ENCODE measurements around the gene LCK.

DNA sequence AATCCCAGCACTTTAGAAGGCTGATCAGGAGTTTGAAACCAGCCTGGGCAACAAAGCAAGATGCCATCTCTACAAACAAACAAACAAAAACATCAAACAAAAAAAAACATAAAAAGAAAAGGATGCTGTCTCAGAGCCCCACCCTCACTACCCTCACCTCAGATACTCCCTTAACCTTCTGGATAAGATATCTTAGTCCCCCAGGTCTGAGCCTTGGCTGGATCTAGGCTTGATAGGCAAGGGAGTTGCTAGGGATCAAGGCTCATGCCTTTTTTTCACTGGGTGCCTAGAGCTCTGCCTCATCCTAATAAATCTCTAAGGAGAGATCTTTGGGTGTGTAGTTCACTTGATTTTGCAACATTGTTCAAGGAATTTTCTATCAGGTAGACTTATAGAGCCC, 48.3 kb downstream of the LCK start:
- TF ChIP-seq, protein P1, sequence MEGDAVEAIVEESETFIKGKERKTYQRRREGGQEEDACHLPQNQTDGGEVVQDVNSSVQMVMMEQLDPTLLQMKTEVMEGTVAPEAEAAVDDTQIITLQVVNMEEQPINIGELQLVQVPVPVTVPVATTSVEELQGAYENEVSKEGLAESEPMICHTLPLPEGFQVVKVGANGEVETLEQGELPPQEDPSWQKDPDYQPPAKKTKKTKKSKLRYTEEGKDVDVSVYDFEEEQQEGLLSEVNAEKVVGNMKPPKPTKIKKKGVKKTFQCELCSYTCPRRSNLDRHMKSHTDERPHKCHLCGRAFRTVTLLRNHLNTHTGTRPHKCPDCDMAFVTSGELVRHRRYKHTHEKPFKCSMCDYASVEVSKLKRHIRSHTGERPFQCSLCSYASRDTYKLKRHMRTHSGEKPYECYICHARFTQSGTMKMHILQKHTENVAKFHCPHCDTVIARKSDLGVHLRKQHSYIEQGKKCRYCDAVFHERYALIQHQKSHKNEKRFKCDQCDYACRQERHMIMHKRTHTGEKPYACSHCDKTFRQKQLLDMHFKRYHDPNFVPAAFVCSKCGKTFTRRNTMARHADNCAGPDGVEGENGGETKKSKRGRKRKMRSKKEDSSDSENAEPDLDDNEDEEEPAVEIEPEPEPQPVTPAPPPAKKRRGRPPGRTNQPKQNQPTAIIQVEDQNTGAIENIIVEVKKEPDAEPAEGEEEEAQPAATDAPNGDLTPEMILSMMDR (IDR thresholded peaks at IDR 0.05): no peak
- no peak for TF ChIP-seq EZH2 (IDR thresholded peaks at IDR 0.05; ENCODE audit: borderline replicate concordance, insufficient read depth, low read depth, low read length, poor library complexity, severe bottlenecking)

Data from B cell (primary cell).